HCT116 (cell line): Measurements from ENCODE around the gene CNKSR3. TPM values are rescaled to one million over a fixed set of nuclear protein-coding genes. Genes with fewer than 3 reads are reported as not detected.

Experiments used
- ATAC-seq: fragments of 200-7000 bp; cut with Tn5 transposase; 2 replicates; pipeline ENCODE4 v1.9.1; 2020; ENCODE audit warnings: mild to moderate bottlenecking, moderate library complexity
- BruUV-seq: library from RNA; stranded (reverse); fragments of 400-500 nt; replicated peaks from 2 replicates; lab custom pipeline; 2021; lab: Mats Ljungman, UMichigan
- CTCF ChIA-PET: fragments of 300-600 bp; sonication (Branson Sonifier 250); formaldehyde crosslinking; loops from one replicate; lab custom pipeline; 2021; ENCODE audit warnings: antibody characterized with exemption; lab: Charles Lee
- POLR2A ChIA-PET: fragments of 300-600, 350-600 bp; sonication (Branson Sonifier 250); formaldehyde crosslinking; loops from one replicate; lab custom pipeline; 2021; ENCODE audit warnings: antibody characterized with exemption; lab: Charles Lee
- RAD21 ChIA-PET, 2 experiments: fragments of 300-600 bp; sonication (Branson Sonifier 250); formaldehyde crosslinking; loops; one replicate each; lab custom pipeline; 2023; ENCODE audit warnings: low total read pairs in 2 of 2; ENCODE audit not compliant: uncharacterized antibody in 2 of 2, unreplicated experiment in 2 of 2, low non-redundant PET in 1 of 2; lab: Charles Lee
- DNase-seq: peaks from one replicate; pipeline ENCODE4 v3.0.0-alpha.2; 2010; ENCODE audit warnings: low read depth, low spot score
- H2AFZ ChIP-seq: fragments of 200-600 bp; shearing (Covaris generic), sonication (generic); 2 replicates; pipeline ENCODE4 v1.6.1; 2017; ENCODE audit warnings: low read depth, mixed run types, mixed read lengths, antibody characterized with exemption, low read length; ENCODE audit not compliant: poor library complexity, severe bottlenecking
- H3K27ac ChIP-seq: 2 replicates; pipeline ENCODE4 v1.5.1; 2012; ENCODE audit warnings: low read depth, low read length
- H3K27me3 ChIP-seq: fragments of 200-600 bp; sonication (generic); 2 replicates; pipeline ENCODE4 v1.6.1; 2016; ENCODE audit warnings: mixed run types, low read length, mixed read lengths; ENCODE audit not compliant: insufficient read depth
- H3K36me3 ChIP-seq, 2 experiments: fragments of 200-500 bp in 1 of 2; fragments of 200-600 bp in 1 of 2; sonication (Bioruptor generic) in 1 of 2; sonication (generic) in 1 of 2; 2 replicates each; pipeline versions ENCODE4 v1.5.1 to v1.6.1; 2014 to 2016; ENCODE audit warnings: low read length in 2 of 2, inconsistent platforms in 1 of 2, mixed read lengths in 1 of 2, mixed run types in 1 of 2; ENCODE audit not compliant: insufficient read depth in 2 of 2, control insufficient read depth in 1 of 2
- H3K4me1 ChIP-seq, 2 experiments: fragments of 200-600 bp in 1 of 2; sonication (generic) in 1 of 2; 2 replicates each; pipeline versions ENCODE4 v1.5.1 to v1.6.1; 2012 to 2017; ENCODE audit warnings: low read length in 2 of 2, inconsistent platforms in 1 of 2, mild to moderate bottlenecking in 1 of 2, mixed read lengths in 1 of 2, mixed run types in 1 of 2, moderate library complexity in 1 of 2; ENCODE audit not compliant: insufficient read depth in 2 of 2, control insufficient read depth in 1 of 2
- H3K4me2 ChIP-seq: fragments of 200-600 bp; sonication (generic); 2 replicates; pipeline ENCODE4 v1.6.1; 2017; ENCODE audit warnings: mixed run types, low read length, mixed read lengths
- H3K4me3 ChIP-seq, 2 experiments: fragments of 200-600 bp in 1 of 2; sonication (generic) in 1 of 2; replicated peaks in 1 of 2; 2 replicates each; pipeline ENCODE4 v1.5.1; 2011 to 2016; ENCODE audit warnings: low read length in 2 of 2, control low read depth in 1 of 2, low read depth in 1 of 2, mild to moderate bottlenecking in 1 of 2, mixed read lengths in 1 of 2, mixed run types in 1 of 2
- H3K79me2 ChIP-seq: fragments of 200-600 bp; sonication (generic); 2 replicates; pipeline ENCODE4 v1.6.1; 2017; ENCODE audit warnings: mild to moderate bottlenecking, mixed run types, low read length, moderate library complexity, mixed read lengths; ENCODE audit not compliant: insufficient read depth
- H3K9ac ChIP-seq: fragments of 200-600 bp; sonication (generic); 2 replicates; pipeline ENCODE4 v1.6.1; 2016; ENCODE audit warnings: low read length, mixed read lengths
- H3K9me2 ChIP-seq: fragments of 200-600 bp; sonication (generic), shearing (Covaris generic); 2 replicates; pipeline ENCODE4 v1.6.1; 2017; ENCODE audit warnings: mixed run types, mild to moderate bottlenecking, moderate library complexity; ENCODE audit not compliant: insufficient read depth
- H3K9me3 ChIP-seq, 2 experiments: fragments of 200-500 bp in 1 of 2; fragments of 200-600 bp in 1 of 2; sonication (Bioruptor generic) in 1 of 2; sonication (generic) in 1 of 2; 2 replicates each; pipeline ENCODE4 v1.6.1; 2014 to 2017; ENCODE audit warnings: low read length in 2 of 2, mixed read lengths in 2 of 2, inconsistent platforms in 1 of 2, low read depth in 1 of 2, mild to moderate bottlenecking in 1 of 2, mixed run types in 1 of 2, moderate library complexity in 1 of 2; ENCODE audit not compliant: control insufficient read depth in 1 of 2, insufficient read depth in 1 of 2
- H4K20me1 ChIP-seq: fragments of 200-600 bp; sonication (generic), shearing (Covaris generic); 2 replicates; pipeline ENCODE4 v1.6.1; 2017; ENCODE audit warnings: mixed run types, mild to moderate bottlenecking, moderate library complexity; ENCODE audit not compliant: insufficient read depth
- ATF3 ChIP-seq: IDR thresholded peaks from 2 replicates; pipeline ENCODE4 v1.6.1; 2012
- CBX3 ChIP-seq: IDR thresholded peaks from 2 replicates; pipeline ENCODE4 v1.6.1; 2012; ENCODE audit warnings: low read depth
- CEBPB ChIP-seq: IDR thresholded peaks from 2 replicates; pipeline ENCODE4 v1.6.1; 2012; ENCODE audit warnings: low read depth
- CTCF ChIP-seq, 3 experiments: fragments of 200-600 bp in 1 of 3; sonication (generic) in 1 of 3; IDR thresholded peaks in 2 of 3; conservative IDR thresholded peaks in 1 of 3; 2 replicates each; pipeline ENCODE4 v1.5.1; 2012 to 2017; ENCODE audit warnings: low read depth in 2 of 3, low read length in 2 of 3, antibody characterized with exemption in 1 of 3, borderline replicate concordance in 1 of 3, control low read depth in 1 of 3, mild to moderate bottlenecking in 1 of 3, mixed read lengths in 1 of 3, mixed run types in 1 of 3, moderate library complexity in 1 of 3; ENCODE audit not compliant: insufficient read depth in 1 of 3
- EGR1 ChIP-seq: IDR thresholded peaks from 2 replicates; pipeline ENCODE4 v1.6.1; 2012; ENCODE audit warnings: low read depth
- ELF1 ChIP-seq: IDR thresholded peaks from 2 replicates; pipeline ENCODE4 v1.6.1; 2012; ENCODE audit warnings: low read depth, borderline replicate concordance
- EZH2phosphoT487 ChIP-seq: fragments of 200-600 bp; IDR thresholded peaks from 2 replicates; pipeline ENCODE4 v1.6.1; 2018; ENCODE audit warnings: antibody characterized with exemption, borderline replicate concordance
- FOSL1 ChIP-seq: IDR thresholded peaks from 2 replicates; pipeline ENCODE4 v1.6.1; 2012; ENCODE audit warnings: low read depth
- JUND ChIP-seq: IDR thresholded peaks from 2 replicates; pipeline ENCODE4 v1.6.1; 2012
- MAX ChIP-seq: IDR thresholded peaks from 2 replicates; pipeline ENCODE4 v1.6.1; 2012
- POLR2A ChIP-seq: IDR thresholded peaks from 2 replicates; pipeline ENCODE4 v1.7.0; 2011; ENCODE audit warnings: borderline replicate concordance; ENCODE audit not compliant: insufficient read depth, insufficient read length; ENCODE audit errors: extremely low read depth
- POLR2AphosphoS5 ChIP-seq: IDR thresholded peaks from 2 replicates; pipeline ENCODE4 v1.6.1; 2011; ENCODE audit warnings: mild to moderate bottlenecking, low read depth, low read length, moderate library complexity
- SIN3A ChIP-seq: IDR thresholded peaks from 2 replicates; pipeline ENCODE4 v1.6.1; 2012; ENCODE audit warnings: low read depth
- SP1 ChIP-seq: IDR thresholded peaks from 2 replicates; pipeline ENCODE4 v1.6.1; 2012; ENCODE audit warnings: low read depth
- SRF ChIP-seq: IDR thresholded peaks from 2 replicates; pipeline ENCODE4 v1.6.1; 2012; ENCODE audit warnings: low read depth
- YY1 ChIP-seq: IDR thresholded peaks from 2 replicates; pipeline ENCODE4 v1.6.1; 2011; ENCODE audit warnings: low read length, low read depth, moderate library complexity, mild to moderate bottlenecking; ENCODE audit not compliant: insufficient replicate concordance; ENCODE audit errors: extremely low read depth
- ZBTB33 ChIP-seq: IDR thresholded peaks from 2 replicates; pipeline ENCODE4 v1.6.1; 2011; ENCODE audit warnings: mild to moderate bottlenecking, low read length, moderate library complexity; ENCODE audit not compliant: insufficient replicate concordance; ENCODE audit errors: extremely low read depth
- ZFX ChIP-seq: fragments of 450-650 bp; IDR thresholded peaks from 2 replicates; pipeline ENCODE4 v1.6.1; 2017
- ZNF274 ChIP-seq: fragments of 200-500 bp; sonication (Bioruptor generic); IDR thresholded peaks from 2 replicates; pipeline ENCODE4 v1.6.1; 2014; ENCODE audit warnings: mild to moderate bottlenecking, low read depth, low read length, inconsistent platforms
- intact Hi-C: fragments of 100-400 bp; cut with micrococcal nuclease; formaldehyde crosslinking; loops from 2 replicates; pipeline ENCODE4 v1.10.0; 2022
- total RNA-seq: library from RNA; stranded (reverse); gene quantifications from one replicate; pipeline ENCODE4 v1.2.1, GENCODE V29; 2021; ENCODE audit not compliant: unreplicated experiment

CNKSR3 gene
- total RNA-seq, 1 experiment from 2014 or later = 15.4 TPM

- H3K9ac ChIP-seq = no peak overlapping the region
- no peaks in the 10 kb centered on the region for H3K9me3 ChIP-seq
- H3K79me2 ChIP-seq = no peaks in the 10 kb centered on the region
- no peak overlapping the region for H3K4me3 ChIP-seq
- H3K36me3 ChIP-seq = no peaks in the 10 kb centered on the region
- ChIA-PET RAD21 (no interaction called here), POLR2A (no interaction called here), CTCF (no interaction called here)
- no peak overlapping the region for H3K4me2 ChIP-seq
- H3K4me1 ChIP-seq = no peaks in the 10 kb centered on the region
- DNase-seq (no peak), ATAC-seq (no peak)
- H3K27ac ChIP-seq = no peak overlapping the region
- H3K27me3 ChIP-seq = no peaks in the 10 kb centered on the region
- no TSS peak for BruUV-seq
- no peaks in the 10 kb centered on the region for H3K9me2 ChIP-seq
- H2AFZ ChIP-seq = no peak overlapping the region
- TF ChIP-seq SP1 = no peak
- no peak for TF ChIP-seq POLR2AphosphoS5
- no peak for TF ChIP-seq JUND
- no peak for TF ChIP-seq EZH2phosphoT487
- TF ChIP-seq POLR2A = no peak
- TF ChIP-seq ATF3 = no peak
- no peak for TF ChIP-seq FOSL1
- TF ChIP-seq CTCF (IDR thresholded peaks at IDR 0.05 in 2 of 3, conservative IDR thresholded peaks at IDR 0.05 in 1 of 3; ENCODE audit: borderline replicate concordance in 1 of 3, insufficient read depth in 1 of 3, low read depth in 2 of 3, low read length in 2 of 3) = no peak
- no peak for TF ChIP-seq MAX
- TF ChIP-seq ELF1 = no peak
- TF ChIP-seq ZNF274 = no peak
- TF ChIP-seq CEBPB = no peak
- TF ChIP-seq YY1 = no peak
- no peak for TF ChIP-seq EGR1
- no peak for TF ChIP-seq SIN3A
- TF ChIP-seq SRF = no peak
- no peak for TF ChIP-seq ZFX
- no peak for TF ChIP-seq CBX3
- no peak for TF ChIP-seq ZBTB33
- H4K20me1 ChIP-seq = no peaks in the 10 kb centered on the region
- intact Hi-C loops = no loop called here
Measured at GRCh38 chr6:154373971-154374370, 136.5 kb downstream of the CNKSR3 start.
